A673 (cell line): ENCODE measurements around the gene COL28A1. TPM values are rescaled to one million over a fixed set of nuclear protein-coding genes. Genes with fewer than 3 reads are reported as not detected.

Source experiments
- BruUV-seq: library from RNA; stranded (reverse); fragments of 400-500 nt; replicated peaks from 2 replicates; lab custom pipeline; 2021; lab: Mats Ljungman, UMichigan
- CTCF ChIA-PET: fragments of 300-600 bp; sonication (Branson Sonifier 250); formaldehyde crosslinking; loops from one replicate; lab custom pipeline; 2022; ENCODE audit warnings: antibody characterized with exemption; lab: Charles Lee
- POLR2A ChIA-PET: fragments of 300-600 bp; sonication (Branson Sonifier 250); formaldehyde crosslinking; loops from one replicate; lab custom pipeline; 2022; ENCODE audit warnings: antibody characterized with exemption; ENCODE audit not compliant: low non-redundant PET; lab: Charles Lee
- DNase-seq: peaks from one replicate; pipeline ENCODE4 v3.0.0-alpha.2; 2015; ENCODE audit warnings: low spot score
- H3K27ac ChIP-seq: fragments of 200-600 bp; sonication (generic); 2 replicates; pipeline ENCODE4 v1.5.1; 2016; ENCODE audit warnings: mixed run types, low read depth, mild to moderate bottlenecking, mixed read lengths, antibody characterized with exemption, low read length; ENCODE audit not compliant: poor library complexity, severe bottlenecking
- H3K27me3 ChIP-seq: fragments of 200-600 bp; sonication (generic); replicated peaks from 2 replicates; pipeline ENCODE4 v1.6.1; 2017; ENCODE audit warnings: mixed run types, low read depth, mild to moderate bottlenecking, mixed read lengths, antibody characterized with exemption, low read length; ENCODE audit not compliant: insufficient read depth, poor library complexity
- H3K36me3 ChIP-seq: fragments of 200-600 bp; sonication (generic); 2 replicates; pipeline ENCODE4 v1.6.1; 2016; ENCODE audit warnings: mixed run types, mild to moderate bottlenecking, mixed read lengths, antibody characterized with exemption, low read length; ENCODE audit not compliant: insufficient read depth, poor library complexity, severe bottlenecking
- H3K4me1 ChIP-seq: fragments of 200-600 bp; sonication (generic); 2 replicates; pipeline ENCODE4 v1.6.1; 2017; ENCODE audit warnings: mixed run types, mild to moderate bottlenecking, mixed read lengths, antibody characterized with exemption, low read length; ENCODE audit not compliant: insufficient read depth, poor library complexity, severe bottlenecking
- H3K4me3 ChIP-seq: fragments of 200-600 bp; sonication (generic); 2 replicates; pipeline ENCODE4 v1.5.1; 2016; ENCODE audit warnings: low read depth, mixed run types, mild to moderate bottlenecking, mixed read lengths, low read length; ENCODE audit not compliant: poor library complexity, severe bottlenecking
- H3K9me3 ChIP-seq: fragments of 200-600 bp; sonication (generic); 2 replicates; pipeline ENCODE4 v1.6.1; 2016; ENCODE audit warnings: mixed run types, low read depth, mild to moderate bottlenecking, mixed read lengths, antibody characterized with exemption, low read length; ENCODE audit not compliant: poor library complexity, severe bottlenecking
- EZH2 ChIP-seq: fragments of 200-600 bp; sonication (generic); IDR thresholded peaks from 2 replicates; pipeline ENCODE4 v1.6.1; 2017; ENCODE audit warnings: borderline replicate concordance, low read depth, mild to moderate bottlenecking, mixed read lengths, antibody characterized with exemption, low read length; ENCODE audit not compliant: poor library complexity, severe bottlenecking
- intact Hi-C: fragments of 100-400 bp; cut with micrococcal nuclease; formaldehyde crosslinking; loops from one replicate; pipeline ENCODE4 v1.10.0; 2022; ENCODE audit not compliant: unreplicated experiment
- total RNA-seq: library from RNA; stranded (reverse); gene quantifications from 2 replicates; pipeline ENCODE4 v1.2.3, GENCODE V29; 2021
- TF ChIP-seq, protein P1 (sequence below): fragments of 300-800, 200-600 bp; sonication (generic); conservative IDR thresholded peaks from 2 replicates; pipeline ENCODE4 v1.5.1; 2017; ENCODE audit warnings: low read depth, mild to moderate bottlenecking, antibody characterized with exemption, low read length, moderate library complexity, mixed read lengths

The COL28A1 gene
- total RNA-seq, 1 experiment from 2014 or later = 0.34 TPM

DNA sequence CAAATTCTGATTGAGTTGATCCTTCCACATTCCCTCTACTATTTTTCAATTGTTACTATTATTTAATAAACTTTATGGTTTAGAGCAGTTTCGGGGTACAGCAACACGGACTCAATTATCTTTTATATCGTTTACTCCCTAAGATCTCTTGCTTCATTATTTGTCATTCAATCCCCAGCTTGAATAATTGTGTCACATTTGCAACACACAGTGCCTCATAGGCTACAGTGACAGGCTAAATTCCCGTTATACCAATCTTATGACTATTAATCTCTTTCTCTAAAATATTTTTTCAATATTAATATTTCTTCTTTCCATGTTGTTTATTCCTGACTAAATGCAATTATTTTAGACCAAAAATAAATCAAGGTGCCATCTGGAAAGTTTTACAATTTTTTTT lies 4.0 kb upstream of the COL28A1 start:
- TF ChIP-seq, protein P1, sequence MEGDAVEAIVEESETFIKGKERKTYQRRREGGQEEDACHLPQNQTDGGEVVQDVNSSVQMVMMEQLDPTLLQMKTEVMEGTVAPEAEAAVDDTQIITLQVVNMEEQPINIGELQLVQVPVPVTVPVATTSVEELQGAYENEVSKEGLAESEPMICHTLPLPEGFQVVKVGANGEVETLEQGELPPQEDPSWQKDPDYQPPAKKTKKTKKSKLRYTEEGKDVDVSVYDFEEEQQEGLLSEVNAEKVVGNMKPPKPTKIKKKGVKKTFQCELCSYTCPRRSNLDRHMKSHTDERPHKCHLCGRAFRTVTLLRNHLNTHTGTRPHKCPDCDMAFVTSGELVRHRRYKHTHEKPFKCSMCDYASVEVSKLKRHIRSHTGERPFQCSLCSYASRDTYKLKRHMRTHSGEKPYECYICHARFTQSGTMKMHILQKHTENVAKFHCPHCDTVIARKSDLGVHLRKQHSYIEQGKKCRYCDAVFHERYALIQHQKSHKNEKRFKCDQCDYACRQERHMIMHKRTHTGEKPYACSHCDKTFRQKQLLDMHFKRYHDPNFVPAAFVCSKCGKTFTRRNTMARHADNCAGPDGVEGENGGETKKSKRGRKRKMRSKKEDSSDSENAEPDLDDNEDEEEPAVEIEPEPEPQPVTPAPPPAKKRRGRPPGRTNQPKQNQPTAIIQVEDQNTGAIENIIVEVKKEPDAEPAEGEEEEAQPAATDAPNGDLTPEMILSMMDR = no peak
- no peak for TF ChIP-seq EZH2
- no peaks in the 10 kb centered on the region for H3K9me3 ChIP-seq
- H3K27me3 ChIP-seq = no peaks in the 10 kb centered on the region
- no TSS peak for BruUV-seq
- no peak overlapping the region for H3K4me3 ChIP-seq
- intact Hi-C loops = loop anchor here (2.0 kb wide), 3 partner anchors 115 to 575 kb away; no protein-coding TSS in a partner anchor
- no peaks in the 10 kb centered on the region for H3K4me1 ChIP-seq
- DNase-seq = no peak
- H3K27ac ChIP-seq = no peak overlapping the region
- POLR2A ChIA-PET = no interaction called here
- H3K36me3 ChIP-seq = no peaks in the 10 kb centered on the region
- CTCF ChIA-PET = no interaction called here

DNA sequence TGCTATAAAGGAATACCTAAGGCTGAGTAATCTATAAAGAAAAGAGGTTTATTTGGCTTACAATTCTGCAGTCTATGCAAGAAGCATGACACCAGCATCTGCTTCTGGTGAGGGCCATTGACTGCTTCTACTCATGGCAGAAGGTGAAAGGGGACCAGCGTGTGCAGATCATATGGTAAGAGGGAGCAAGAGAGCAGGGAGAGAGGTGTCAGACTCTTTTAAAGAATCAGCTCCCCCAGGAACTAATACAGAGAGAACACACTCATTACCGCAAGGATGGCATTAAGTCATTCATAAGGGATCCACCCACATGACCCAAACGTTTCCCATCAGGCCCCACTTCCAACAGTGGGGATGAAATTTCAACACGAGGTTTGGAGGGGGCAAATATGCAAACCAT lies 3.5 kb upstream of the COL28A1 start:
- ChIA-PET CTCF (no interaction called here), POLR2A (no interaction called here)
- intact Hi-C loops = no loop called here

DNA sequence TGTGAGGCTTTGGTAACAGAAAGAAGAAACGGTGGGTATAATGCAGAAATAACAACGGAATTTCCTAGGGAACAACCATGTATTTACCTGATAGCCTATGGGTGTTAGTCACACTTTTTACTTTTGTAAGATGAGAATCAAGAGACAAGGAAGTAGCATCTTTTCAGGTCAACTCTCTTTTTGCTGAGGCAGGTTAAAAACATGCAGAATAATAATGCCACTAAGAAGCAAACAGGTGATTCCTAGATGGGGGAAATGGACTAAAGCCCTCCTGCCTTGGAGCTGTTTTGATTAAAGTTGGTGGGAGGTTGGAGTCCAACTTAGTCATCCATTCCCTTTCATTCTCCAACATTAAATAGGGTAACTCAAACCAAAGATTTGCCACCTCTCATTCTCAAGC lies 2.0 kb upstream of the COL28A1 start:
- H3K36me3 ChIP-seq = no peaks in the 10 kb centered on the region
- H3K27me3 ChIP-seq = no peaks in the 10 kb centered on the region
- intact Hi-C loops = no loop called here
- no peak for DNase-seq
- BruUV-seq = no TSS peak
- ChIA-PET POLR2A (no interaction called here), CTCF (no interaction called here)
- no peak overlapping the region for H3K4me3 ChIP-seq
- no peak overlapping the region for H3K27ac ChIP-seq
- H3K9me3 ChIP-seq = no peaks in the 10 kb centered on the region
- TF ChIP-seq, protein P1 = no peak
- no peak for TF ChIP-seq EZH2
- H3K4me1 ChIP-seq = no peaks in the 10 kb centered on the region

More for the DNA sequence above, 3.5 kb upstream of the COL28A1 start:
- Histone ChIP-seq H3K27ac (no peak overlapping the region), H3K4me3 (no peak overlapping the region), H3K4me1 (no peaks in the 10 kb centered on the region), H3K9me3 (no peaks in the 10 kb centered on the region), H3K36me3 (no peaks in the 10 kb centered on the region), H3K27me3 (no peaks in the 10 kb centered on the region)
- TF ChIP-seq, protein P1 = no peak
- no peak for TF ChIP-seq EZH2
- no TSS peak for BruUV-seq
- DNase-seq = no peak
